Thymus (tissue), 11 donors: Measurements from ENCODE around the gene SLC36A4. TPM values are rescaled to one million over a fixed set of nuclear protein-coding genes. Genes with fewer than 3 reads are reported as not detected.
"Not testable (repeated sequence)": the region's sequence is repeated elsewhere in the genome, so short reads cannot be mapped to it uniquely, and the experiment has no call there.

Experiments used
- DNase-seq, 9 donors: peaks; one replicate each; pipeline ENCODE4 v3.0.0-alpha.2; 2013; ENCODE audit warnings: low spot score in 9 of 9, low read depth in 6 of 9, missing footprints in 1 of 9
- H3K27ac ChIP-seq, 2 donors: one replicate each; pipeline ENCODE4 v1.5.1; 2013; ENCODE audit warnings: control low read depth in 1 of 2, low read depth in 1 of 2, low read length in 1 of 2, mild to moderate bottlenecking in 1 of 2, moderate library complexity in 1 of 2
- H3K27me3 ChIP-seq, 2 donors: one replicate each; pipeline ENCODE4 v1.5.1; 2013; ENCODE audit warnings: low read length in 1 of 2; ENCODE audit not compliant: control insufficient read depth in 2 of 2, insufficient read depth in 1 of 2
- H3K36me3 ChIP-seq, 2 donors: one replicate each; pipeline ENCODE4 v1.5.1; 2013; ENCODE audit warnings: low read length in 1 of 2, mild to moderate bottlenecking in 1 of 2, moderate library complexity in 1 of 2; ENCODE audit not compliant: control insufficient read depth in 2 of 2, insufficient read depth in 2 of 2
- H3K4me1 ChIP-seq, 2 donors: one replicate each; pipeline ENCODE4 v1.5.1; 2013; ENCODE audit warnings: low read length in 2 of 2; ENCODE audit not compliant: control insufficient read depth in 2 of 2, insufficient read depth in 2 of 2
- H3K4me3 ChIP-seq, 2 donors: one replicate each; pipeline ENCODE4 v1.5.1; 2013; ENCODE audit warnings: low read length in 2 of 2, control low read depth in 1 of 2, mild to moderate bottlenecking in 1 of 2
- H3K9me3 ChIP-seq, 2 donors: one replicate each; pipeline ENCODE4 v1.5.1; 2013; ENCODE audit warnings: low read length in 1 of 2, mild to moderate bottlenecking in 1 of 2; ENCODE audit not compliant: control insufficient read depth in 2 of 2, insufficient read depth in 1 of 2
- WGBS: extraction: QIAGEN DNeasy Blood & Tissue Kit; methylation state at CpG from one replicate; pipeline ENCODE4 v1.1.7; 2013; 5-methylcytosine and 5-hydroxymethylcytosine counted together
- polyA plus RNA-seq: library from polyadenylated mRNA; stranded (reverse); fragments of 200-250 nt; gene quantifications from one replicate; pipeline ENCODE4 v1.2.3, GENCODE V29; 2013
- total RNA-seq: library from RNA; stranded (reverse); fragments of 120-200 nt; gene quantifications from one replicate; pipeline ENCODE4 v1.2.4, GENCODE V29; 2013
- donor health status: healthy.

SLC36A4 gene
- total and polyA plus RNA-seq, 2 donors = 5.5 to 6.9 TPM

- Histone ChIP-seq H3K27ac (no peak overlapping the region), H3K36me3 (no peaks in the 10 kb centered on the region), H3K27me3 (no peaks in the 10 kb centered on the region), H3K4me1 (no peaks in the 10 kb centered on the region), H3K9me3 (no peaks in the 10 kb centered on the region), H3K4me3 (no peak overlapping the region)
- no peak for DNase-seq
- 91% methylated on average over 2 of the region's 2 CpGs for WGBS
These were observed 75.1 kb downstream of the SLC36A4 start for GRCh38 chr11:93122535-93123235.

GRCh38 chr11:93118276-93118675 is 79.5 kb downstream of the SLC36A4 start:
- no peaks in the 10 kb centered on the region for H3K27me3 ChIP-seq
- no peak overlapping the region for H3K27ac ChIP-seq
- no peak overlapping the region for H3K4me3 ChIP-seq
- no peaks in the 10 kb centered on the region for H3K4me1 ChIP-seq
- no peaks in the 10 kb centered on the region for H3K36me3 ChIP-seq
- no peaks in the 10 kb centered on the region for H3K9me3 ChIP-seq
- no peak for DNase-seq

- H3K27me3 ChIP-seq = no peaks in the 10 kb centered on the region
- 51% methylated on average over 6 of the region's 6 CpGs for WGBS
- no peak for DNase-seq
- no peaks in the 10 kb centered on the region for H3K36me3 ChIP-seq
- H3K9me3 ChIP-seq = no peaks in the 10 kb centered on the region
- no peak overlapping the region for H3K27ac ChIP-seq
- no peak overlapping the region for H3K4me3 ChIP-seq
- no peaks in the 10 kb centered on the region for H3K4me1 ChIP-seq
These were observed 80.2 kb downstream of the SLC36A4 start for GRCh38 chr11:93117565-93117964.

- no peak overlapping the region for H3K4me3 ChIP-seq
- H3K27me3 ChIP-seq = no peaks in the 10 kb centered on the region
- 53% methylated on average over 6 of the region's 6 CpGs for WGBS
- no peaks in the 10 kb centered on the region for H3K4me1 ChIP-seq
- H3K36me3 ChIP-seq = no peaks in the 10 kb centered on the region
- no peaks in the 10 kb centered on the region for H3K9me3 ChIP-seq
- no peak for DNase-seq
- H3K27ac ChIP-seq = no peak overlapping the region
These were observed 81.0 kb downstream of the SLC36A4 start for GRCh38 chr11:93116641-93117441.

- DNase-seq = no peak
- no peaks in the 10 kb centered on the region for H3K9me3 ChIP-seq
- H3K4me1 ChIP-seq = no peaks in the 10 kb centered on the region
- no peak overlapping the region for H3K4me3 ChIP-seq
- H3K36me3 ChIP-seq = no peaks in the 10 kb centered on the region
- H3K27me3 ChIP-seq = no peaks in the 10 kb centered on the region
- H3K27ac ChIP-seq = no peak overlapping the region
- 93% methylated on average over 4 of the region's 4 CpGs for WGBS
These were observed 83.5 kb downstream of the SLC36A4 start for GRCh38 chr11:93114304-93114703.

- H3K4me3 ChIP-seq = no peak overlapping the region
- H3K9me3 ChIP-seq = no peaks in the 10 kb centered on the region
- WGBS = 81% methylated on average over 3 of the region's 3 CpGs
- H3K4me1 ChIP-seq = no peaks in the 10 kb centered on the region
- H3K27ac ChIP-seq = no peak overlapping the region
- H3K27me3 ChIP-seq = no peaks in the 10 kb centered on the region
- no peaks in the 10 kb centered on the region for H3K36me3 ChIP-seq
- no peak for DNase-seq
These were observed 84.0 kb downstream of the SLC36A4 start for GRCh38 chr11:93113824-93114223.

GRCh38 chr11:93111147-93111546 is 86.6 kb downstream of the SLC36A4 start:
- not testable (repeated sequence) for DNase-seq, H3K9me3 ChIP-seq, H3K4me1 ChIP-seq, H3K27me3 ChIP-seq, H3K4me3 ChIP-seq, H3K27ac ChIP-seq, H3K36me3 ChIP-seq

- no peaks in the 10 kb centered on the region for H3K4me1 ChIP-seq
- WGBS = 67% methylated on average over 2 of the region's 2 CpGs
- no peak overlapping the region for H3K27ac ChIP-seq
- H3K27me3 ChIP-seq = no peaks in the 10 kb centered on the region
- no peak for DNase-seq
- no peaks in the 10 kb centered on the region for H3K36me3 ChIP-seq
- H3K9me3 ChIP-seq = no peaks in the 10 kb centered on the region
- H3K4me3 ChIP-seq = no peak overlapping the region
These were observed 97.6 kb downstream of the SLC36A4 start for GRCh38 chr11:93100211-93100610.

- DNase-seq = no peak
- H3K27me3 ChIP-seq = no peaks in the 10 kb centered on the region
- H3K9me3 ChIP-seq = no peaks in the 10 kb centered on the region
- no peak overlapping the region for H3K27ac ChIP-seq
- WGBS = 84% methylated on average over 2 of the region's 2 CpGs
- H3K4me1 ChIP-seq = no peaks in the 10 kb centered on the region
- no peaks in the 10 kb centered on the region for H3K36me3 ChIP-seq
- no peak overlapping the region for H3K4me3 ChIP-seq
These were observed 98.0 kb downstream of the SLC36A4 start for GRCh38 chr11:93099806-93100205.
